NCI-H2196 (cell line): Measurements from ENCODE around the gene KLHL3.
"Not testable (repeated sequence)": the region's sequence is repeated elsewhere in the genome, so short reads cannot be mapped to it uniquely, and the experiment has no call there.

Source experiments
- DNase-seq: peaks from one replicate; lab custom pipeline; 2025; ENCODE audit not compliant: unreplicated experiment; lab: John Stamatoyannopoulos, UW

Gene KLHL3

GRCh38 chr5:137669811-137670210, 66.1 kb downstream of the KLHL3 start:
- no peak for DNase-seq

GRCh38 chr5:137668637-137669036, 67.3 kb downstream of the KLHL3 start:
- DNase-seq, result no peak

GRCh38 chr5:137667341-137667740, 68.5 kb downstream of the KLHL3 start:
- no peak for DNase-seq

- no peak for DNase-seq
These were observed 69.0 kb downstream of the KLHL3 start for GRCh38 chr5:137666901-137667300.

GRCh38 chr5:137666461-137666850, 69.4 kb downstream of the KLHL3 start:
- DNase-seq, result no peak

GRCh38 chr5:137665678-137666460, 70.0 kb downstream of the KLHL3 start:
- no peak for DNase-seq

- peak; percentile 63 for DNase-seq
These were observed 75.5 kb downstream of the KLHL3 start for GRCh38 chr5:137660349-137660817.

- DNase-seq, result no peak
These were observed 76.7 kb downstream of the KLHL3 start for GRCh38 chr5:137659209-137659608.

GRCh38 chr5:137658324-137658723, 77.6 kb downstream of the KLHL3 start:
- no peak for DNase-seq

GRCh38 chr5:137657073-137657472, 78.8 kb downstream of the KLHL3 start:
- DNase-seq, result no peak

GRCh38 chr5:137656558-137656957, 79.3 kb downstream of the KLHL3 start:
- DNase-seq, result no peak

GRCh38 chr5:137651022-137651421, 84.9 kb downstream of the KLHL3 start:
- no peak for DNase-seq

- DNase-seq, result peak; percentile 59
These were observed 86.5 kb downstream of the KLHL3 start for GRCh38 chr5:137649228-137649935.

GRCh38 chr5:137648361-137648760, 87.5 kb downstream of the KLHL3 start:
- DNase-seq, result no peak

- no peak for DNase-seq
These were observed 88.5 kb downstream of the KLHL3 start for GRCh38 chr5:137647401-137647800.

- no peak for DNase-seq
These were observed 89.1 kb downstream of the KLHL3 start for GRCh38 chr5:137646761-137647160.

- not testable (repeated sequence) for DNase-seq
These were observed 92.8 kb downstream of the KLHL3 start for GRCh38 chr5:137643081-137643480.

- DNase-seq, result no peak
These were observed 93.8 kb downstream of the KLHL3 start for GRCh38 chr5:137642091-137642490.

GRCh38 chr5:137641148-137641547, 94.7 kb downstream of the KLHL3 start:
- DNase-seq, result no peak

- DNase-seq, result no peak
These were observed 96.2 kb downstream of the KLHL3 start for GRCh38 chr5:137639645-137640044.

GRCh38 chr5:137638841-137639240, 97.0 kb downstream of the KLHL3 start:
- DNase-seq, result no peak
